ENCODE measurements around the gene ST14.

GRCh38 chr11:130188585-130189347 lies 29.2 kb downstream of the ST14 start:
- TF ChIP-seq CTCF (conservative IDR thresholded peaks at IDR 0.05 in 1 of 2, IDR thresholded peaks at IDR 0.05 in 1 of 2; ENCODE audit: low read depth in 1 of 2, low read length in 2 of 2) (no peak), EZH2 (IDR thresholded peaks at IDR 0.05; ENCODE audit: low read length, missing control alignments) (no peak)

Data from fibroblast of lung (primary cell).